Stomach (tissue), 4 donors: Measurements from ENCODE around the gene OR2A1.
"Not testable (repeated sequence)": the region's sequence is repeated elsewhere in the genome, so short reads cannot be mapped to it uniquely, and the experiment has no call there.

Source experiments
- CTCF ChIP-seq, 7 experiments: fragments of 450-650 bp in 4 of 7; fragments of 200-600 bp in 3 of 7; sonication (generic) in 3 of 7; IDR thresholded peaks; one replicate each; pipeline ENCODE4 v1.5.1; 2016 to 2019; ENCODE audit warnings: antibody characterized with exemption in 7 of 7, control low read depth in 2 of 7, mild to moderate bottlenecking in 1 of 7
- EP300 ChIP-seq: sonication (generic); formaldehyde crosslinking; IDR thresholded peaks from one replicate; pipeline ENCODE4 v1.6.1; 2017; ENCODE audit warnings: antibody characterized with exemption

GRCh38 chr7:144293794-144294499, 18.3 kb upstream of the OR2A1 start:
- not testable (repeated sequence) for TF ChIP-seq CTCF (IDR thresholded peaks at IDR 0.05); EP300
